NB4 (cell line): ENCODE results near the gene SLC52A3.
"Not testable (repeated sequence)": the region's sequence is repeated elsewhere in the genome, so short reads cannot be mapped to it uniquely, and the experiment has no call there.

Experiments
- DNase-seq: peaks from one replicate; pipeline ENCODE4 v3.0.0; 2010; ENCODE audit warnings: low read depth
- H3K4me3 ChIP-seq: one replicate; pipeline ENCODE4 v1.5.1; 2011; ENCODE audit warnings: mild to moderate bottlenecking, low read depth, low read length, moderate library complexity
- MYC ChIP-seq: IDR thresholded peaks from 2 replicates; pipeline ENCODE4 v1.6.1; 2011; ENCODE audit warnings: low read depth, low read length
- POLR2A ChIP-seq: IDR thresholded peaks from 2 replicates; pipeline ENCODE4 v1.6.1; 2011; ENCODE audit warnings: mild to moderate bottlenecking; ENCODE audit not compliant: insufficient read length; ENCODE audit errors: extremely low read depth
- TF ChIP-seq, protein P1 (sequence below): IDR thresholded peaks from one replicate; pipeline ENCODE4 v1.5.1; 2012; ENCODE audit warnings: low read depth, low read length
- TF ChIP-seq, protein P2 (sequence below): IDR thresholded peaks from 2 replicates; pipeline ENCODE4 v1.6.1; 2011; ENCODE audit warnings: low read depth, low read length

Gene SLC52A3

DNA sequence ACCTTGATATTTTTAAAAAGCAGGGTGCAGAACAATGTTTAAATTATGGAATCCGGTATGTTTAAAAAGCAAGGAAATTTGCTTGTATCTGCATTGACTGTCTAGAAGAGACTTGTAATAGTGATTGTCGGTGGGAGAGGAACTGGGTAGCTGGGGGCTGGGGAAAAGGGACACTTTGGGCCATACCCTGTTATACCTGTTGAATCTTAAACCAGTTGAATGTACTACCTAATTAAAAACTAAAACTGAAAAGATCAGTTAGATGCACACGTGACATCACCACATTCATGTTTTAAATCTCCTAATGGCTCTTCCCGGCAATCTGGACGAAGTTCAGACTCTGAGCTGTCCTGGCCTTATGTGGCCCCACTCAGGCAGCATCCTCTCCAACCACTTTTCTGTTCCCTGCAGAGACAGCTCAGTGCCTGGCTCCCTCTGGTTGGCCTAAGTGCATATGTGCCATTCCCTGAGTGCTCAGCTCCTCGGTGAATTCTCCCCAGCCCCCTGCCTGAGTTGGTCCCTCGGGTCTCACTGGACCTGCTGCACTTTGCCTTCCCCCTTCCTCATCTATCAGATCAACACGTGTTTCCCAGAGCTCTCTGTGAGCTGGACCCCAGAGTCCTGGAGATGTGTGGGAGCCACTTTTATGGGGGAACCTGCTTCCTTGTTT, 36.3 kb downstream of the SLC52A3 start:
- no peak for DNase-seq
- TF ChIP-seq MYC (no peak), POLR2A (no peak)
- TF ChIP-seq, protein P1, sequence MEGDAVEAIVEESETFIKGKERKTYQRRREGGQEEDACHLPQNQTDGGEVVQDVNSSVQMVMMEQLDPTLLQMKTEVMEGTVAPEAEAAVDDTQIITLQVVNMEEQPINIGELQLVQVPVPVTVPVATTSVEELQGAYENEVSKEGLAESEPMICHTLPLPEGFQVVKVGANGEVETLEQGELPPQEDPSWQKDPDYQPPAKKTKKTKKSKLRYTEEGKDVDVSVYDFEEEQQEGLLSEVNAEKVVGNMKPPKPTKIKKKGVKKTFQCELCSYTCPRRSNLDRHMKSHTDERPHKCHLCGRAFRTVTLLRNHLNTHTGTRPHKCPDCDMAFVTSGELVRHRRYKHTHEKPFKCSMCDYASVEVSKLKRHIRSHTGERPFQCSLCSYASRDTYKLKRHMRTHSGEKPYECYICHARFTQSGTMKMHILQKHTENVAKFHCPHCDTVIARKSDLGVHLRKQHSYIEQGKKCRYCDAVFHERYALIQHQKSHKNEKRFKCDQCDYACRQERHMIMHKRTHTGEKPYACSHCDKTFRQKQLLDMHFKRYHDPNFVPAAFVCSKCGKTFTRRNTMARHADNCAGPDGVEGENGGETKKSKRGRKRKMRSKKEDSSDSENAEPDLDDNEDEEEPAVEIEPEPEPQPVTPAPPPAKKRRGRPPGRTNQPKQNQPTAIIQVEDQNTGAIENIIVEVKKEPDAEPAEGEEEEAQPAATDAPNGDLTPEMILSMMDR, result no peak
- TF ChIP-seq, protein P2, sequence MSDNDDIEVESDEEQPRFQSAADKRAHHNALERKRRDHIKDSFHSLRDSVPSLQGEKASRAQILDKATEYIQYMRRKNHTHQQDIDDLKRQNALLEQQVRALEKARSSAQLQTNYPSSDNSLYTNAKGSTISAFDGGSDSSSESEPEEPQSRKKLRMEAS, result no peak
- no peak overlapping the region for H3K4me3 ChIP-seq

DNA sequence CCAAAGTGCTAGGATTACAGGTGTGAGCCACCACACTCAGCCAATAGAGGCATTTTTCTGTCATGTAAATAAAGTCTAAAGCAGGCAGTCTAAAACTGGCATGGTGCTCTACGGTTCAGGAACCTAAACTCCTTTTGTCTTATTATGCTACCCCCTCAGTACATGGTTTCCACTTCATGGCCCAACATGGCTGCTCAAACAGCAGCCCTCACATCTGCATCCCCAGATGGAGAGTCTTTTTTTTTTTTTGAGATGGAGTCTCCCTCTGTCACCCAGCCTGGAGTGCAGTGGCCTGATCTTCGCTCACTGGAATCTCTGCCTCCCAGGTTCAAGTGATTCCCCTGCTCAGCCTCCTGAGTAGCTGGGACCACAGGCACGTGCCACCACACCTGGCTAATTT, 38.3 kb downstream of the SLC52A3 start:
- no peak for DNase-seq
- TF ChIP-seq, protein P1, result no peak
- TF ChIP-seq POLR2A (no peak), MYC (no peak)
- TF ChIP-seq, protein P2, result no peak
- H3K4me3 ChIP-seq, result no peak overlapping the region

DNA sequence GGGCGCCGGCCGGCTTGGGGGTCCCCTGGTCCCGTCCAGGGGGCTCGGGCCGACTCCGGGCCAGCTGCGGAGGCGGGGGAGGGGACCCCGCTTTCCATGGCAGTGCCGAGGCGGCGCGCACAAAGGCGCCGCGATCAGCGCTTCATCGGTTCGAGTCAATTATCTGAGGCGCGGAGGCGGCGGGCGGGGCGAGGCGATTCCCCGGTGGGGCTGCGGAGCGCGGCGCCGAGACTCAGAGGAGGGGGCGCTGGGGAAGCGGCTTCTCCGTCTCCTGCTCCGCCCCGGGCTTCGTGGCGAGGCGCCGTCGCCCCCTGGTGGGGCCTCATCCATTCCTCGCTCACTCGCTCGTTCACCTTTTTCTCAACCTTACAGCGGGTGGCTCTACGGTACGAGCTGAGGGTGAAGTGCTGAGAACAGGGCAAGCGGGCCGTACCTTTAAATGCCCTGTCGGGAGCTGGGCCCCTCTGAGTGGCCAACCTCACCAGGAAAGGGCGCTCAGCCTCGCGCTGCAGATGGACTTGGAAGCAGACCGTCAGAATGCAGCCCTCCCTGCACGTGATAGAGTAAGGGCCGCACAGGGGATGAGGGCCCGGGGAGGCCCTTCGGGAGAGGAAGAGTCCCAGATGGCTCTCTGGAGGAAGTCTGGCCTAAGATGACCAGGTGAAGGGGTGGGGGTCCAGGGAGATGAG, 39.9 kb downstream of the SLC52A3 start:
- TF ChIP-seq, protein P1, result peak; percentile 69
- TF ChIP-seq, protein P2, result no peak
- TF ChIP-seq MYC, result no peak
- peak; percentile 79 for DNase-seq
- H3K4me3 ChIP-seq, result no peak overlapping the region

DNA sequence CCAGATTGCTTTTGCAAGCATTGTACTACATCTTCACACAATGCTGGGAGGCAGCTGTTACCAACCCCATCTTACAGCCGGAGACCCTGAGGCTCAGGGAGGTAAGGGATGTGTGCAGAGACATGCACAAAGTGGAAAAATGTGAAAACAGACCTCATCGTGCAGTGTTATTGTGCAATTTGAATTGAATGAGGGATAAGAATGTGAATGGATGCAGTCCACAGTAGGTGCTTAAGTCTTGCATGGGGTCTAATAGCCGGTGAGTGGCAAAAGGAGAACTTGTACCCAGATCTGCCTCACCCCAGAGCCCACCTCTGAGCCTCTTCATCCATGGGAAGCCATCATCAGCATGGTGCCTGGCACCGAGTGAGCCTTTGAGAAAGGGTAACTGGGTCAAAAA, 42.1 kb downstream of the SLC52A3 start:
- TF ChIP-seq POLR2A (no peak), MYC (no peak)
- TF ChIP-seq, protein P1, result no peak
- TF ChIP-seq, protein P2, result no peak
- DNase-seq, result no peak
- no peak overlapping the region for H3K4me3 ChIP-seq

DNA sequence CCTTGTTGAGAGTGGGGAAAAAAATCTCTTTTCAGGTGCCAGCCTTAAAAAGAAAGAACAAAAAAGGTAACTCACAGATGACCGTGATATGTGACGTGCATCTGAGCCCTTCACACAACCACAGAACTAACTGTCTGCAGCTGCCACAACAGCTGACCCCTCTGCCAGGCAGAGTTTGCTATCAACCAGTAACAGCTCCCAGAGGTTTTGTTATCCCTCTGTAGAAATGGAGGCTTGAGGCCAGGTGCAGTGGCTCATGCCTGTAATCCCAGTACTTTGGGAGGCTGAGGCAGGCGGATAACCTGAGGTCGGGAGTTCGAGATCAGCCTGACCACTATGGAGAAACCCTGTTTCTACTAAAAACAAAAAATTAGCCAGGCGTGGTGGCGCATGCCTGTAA, 42.8 kb downstream of the SLC52A3 start:
- no peak for DNase-seq
- no peak overlapping the region for H3K4me3 ChIP-seq
- TF ChIP-seq, protein P1, result no peak
- TF ChIP-seq POLR2A, result no peak
- no peak for TF ChIP-seq MYC
- TF ChIP-seq, protein P2, result no peak

DNA sequence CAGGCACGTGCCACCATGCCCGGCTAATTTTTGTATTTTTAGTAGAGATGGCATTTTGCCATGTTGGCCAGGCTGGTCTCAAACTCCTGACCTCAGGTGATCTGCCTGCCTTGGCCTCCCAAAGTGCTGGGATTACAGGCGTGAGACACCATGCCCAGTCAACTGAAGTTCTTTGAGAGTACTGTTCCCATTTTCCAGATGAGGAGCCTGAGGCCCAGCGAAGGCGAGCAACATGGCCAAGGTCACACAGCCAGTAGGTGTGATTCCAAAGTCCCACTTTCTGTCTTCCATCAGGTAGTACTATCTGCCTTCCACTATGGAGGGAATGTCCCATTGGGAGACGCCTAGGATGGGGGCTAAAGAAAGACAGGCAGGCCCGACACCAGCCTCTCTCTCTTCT, 43.5 kb downstream of the SLC52A3 start:
- DNase-seq, result not testable (repeated sequence)

More for the DNA sequence above, 43.5 kb downstream of the SLC52A3 start:
- H3K4me3 ChIP-seq, result not testable (repeated sequence)
